Measurements from ENCODE around the gene ARHGAP28. TPM values are rescaled to one million over a fixed set of nuclear protein-coding genes. Genes with fewer than 3 reads are reported as not detected.

ARHGAP28 gene
- total RNA-seq, 1 experiment from 2014 or later: 118 TPM

GRCh38 chr18:6921571-6921970 lies 192.1 kb downstream of the ARHGAP28 start:
- Mint-ChIP-seq H3K4me1 (ENCODE audit: low read depth, unreplicated experiment) (peaks cover 21% of the 10 kb centered on the region), H3K36me3 (ENCODE audit: insufficient read depth, unreplicated experiment) (peaks cover 61% of the 10 kb centered on the region), H3K27me3 (ENCODE audit: insufficient read depth, unreplicated experiment) (no peaks in the 10 kb centered on the region), H3K9me3 (ENCODE audit: unreplicated experiment) (no peaks in the 10 kb centered on the region), H3K27ac (ENCODE audit: unreplicated experiment) (peak overlapping the region; percentile 20), H3K4me3 (ENCODE audit: unreplicated experiment) (no peak overlapping the region)
- DNase-seq: no peak
- Histone ChIP-seq H3K36me3 (ENCODE audit: control insufficient read depth, insufficient read depth, low read length) (no peaks in the 10 kb centered on the region), H3K4me3 (ENCODE audit: low read depth, low read length) (no peak overlapping the region), H3K9me3 (no peaks in the 10 kb centered on the region), H3K27me3 (replicated peaks; ENCODE audit: control insufficient read depth, insufficient read depth, low read length) (no peaks in the 10 kb centered on the region), H3K4me1 (peaks cover 49% of the 10 kb centered on the region)
- BruUV-seq (replicated peaks): no TSS peak
- ChIA-PET POLR2A (no interaction called here), CTCF (interaction anchor here (0.5 to 3.0 kb wide), 3 partner anchors 98 to 256 kb away, joined by 4 to 45 read pairs (median 10); no protein-coding TSS in a partner anchor)
- intact Hi-C loops (cut with micrococcal nuclease; ENCODE audit: unreplicated experiment): loop anchor here (5.0 kb wide), 2 partner anchors 61 to 276 kb away; no protein-coding TSS in a partner anchor
- TF ChIP-seq CTCF (IDR thresholded peaks at IDR 0.05; ENCODE audit: insufficient read depth in 1 of 2, low read depth in 1 of 2, low read length in 1 of 2, severe bottlenecking in 1 of 2, unreplicated experiment in 1 of 2): no peak

- H3K4me1 ChIP-seq: peaks cover 64% of the 10 kb centered on the region
- Mint-ChIP-seq H3K27ac (ENCODE audit: unreplicated experiment) (peak overlapping the region; percentile 66), H3K4me3 (ENCODE audit: unreplicated experiment) (peak overlapping the region; percentile 14), H3K27me3 (ENCODE audit: insufficient read depth, unreplicated experiment) (no peaks in the 10 kb centered on the region), H3K9me3 (ENCODE audit: unreplicated experiment) (no peaks in the 10 kb centered on the region), H3K36me3 (ENCODE audit: insufficient read depth, unreplicated experiment) (peaks cover 55% of the 10 kb centered on the region), H3K4me1 (ENCODE audit: low read depth, unreplicated experiment) (peaks cover 33% of the 10 kb centered on the region)
- H3K27me3 ChIP-seq (replicated peaks; ENCODE audit: control insufficient read depth, insufficient read depth, low read length): no peaks in the 10 kb centered on the region
- no peak for TF ChIP-seq CTCF (IDR thresholded peaks at IDR 0.05; ENCODE audit: insufficient read depth in 1 of 2, low read depth in 1 of 2, low read length in 1 of 2, severe bottlenecking in 1 of 2, unreplicated experiment in 1 of 2)
- no peak overlapping the region for H3K4me3 ChIP-seq (ENCODE audit: low read depth, low read length)
- H3K36me3 ChIP-seq (ENCODE audit: control insufficient read depth, insufficient read depth, low read length): no peaks in the 10 kb centered on the region
- H3K9me3 ChIP-seq: no peaks in the 10 kb centered on the region
- no TSS peak for BruUV-seq (replicated peaks)
- ChIA-PET POLR2A (interaction anchor here (0.6 kb wide), 1 partner anchor 142 kb away, joined by 6 read pairs; no protein-coding TSS in a partner anchor), CTCF (interaction anchor here (1.0 to 1.4 kb wide), 3 partner anchors 99 to 254 kb away, joined by 3 read pairs; no protein-coding TSS in a partner anchor)
- intact Hi-C loops (cut with micrococcal nuclease; ENCODE audit: unreplicated experiment): loop anchor here (5.0 kb wide), 2 partner anchors 59 to 274 kb away; no protein-coding TSS in a partner anchor
- DNase-seq: peak; percentile 52 to 55
Measured at GRCh38 chr18:6923220-6923619, 193.7 kb downstream of the ARHGAP28 start.

GRCh38 chr18:6927153-6927552 lies 197.6 kb downstream of the ARHGAP28 start:
- CTCF ChIA-PET: no interaction called here
- Mint-ChIP-seq H3K4me3 (ENCODE audit: unreplicated experiment) (peak overlapping the region; percentile 46), H3K9me3 (ENCODE audit: unreplicated experiment) (no peaks in the 10 kb centered on the region), H3K36me3 (ENCODE audit: insufficient read depth, unreplicated experiment) (peaks cover 47% of the 10 kb centered on the region), H3K27ac (ENCODE audit: unreplicated experiment) (no peak overlapping the region), H3K27me3 (ENCODE audit: insufficient read depth, unreplicated experiment) (no peaks in the 10 kb centered on the region), H3K4me1 (ENCODE audit: low read depth, unreplicated experiment) (peaks cover 45% of the 10 kb centered on the region)
- no TSS peak for BruUV-seq (replicated peaks)
- intact Hi-C loops (cut with micrococcal nuclease; ENCODE audit: unreplicated experiment): no loop called here
- POLR2A ChIA-PET: no interaction called here
- no peaks in the 10 kb centered on the region for H3K27me3 ChIP-seq (replicated peaks; ENCODE audit: control insufficient read depth, insufficient read depth, low read length)
- H3K36me3 ChIP-seq (ENCODE audit: control insufficient read depth, insufficient read depth, low read length): no peaks in the 10 kb centered on the region
- no peaks in the 10 kb centered on the region for H3K9me3 ChIP-seq
- H3K4me3 ChIP-seq (ENCODE audit: low read depth, low read length): no peak overlapping the region
- H3K4me1 ChIP-seq: peaks cover 64% of the 10 kb centered on the region
- DNase-seq: no peak
- TF ChIP-seq CTCF (IDR thresholded peaks at IDR 0.05; ENCODE audit: insufficient read depth in 1 of 2, low read depth in 1 of 2, low read length in 1 of 2, severe bottlenecking in 1 of 2, unreplicated experiment in 1 of 2): no peak

Measured in Caco-2 (cell line).